Measurements from ENCODE around the gene DPYSL5. TPM values are rescaled to one million over a fixed set of nuclear protein-coding genes. Genes with fewer than 3 reads are reported as not detected.

DPYSL5 gene
- total RNA-seq, 1 experiment from 2014 or later: not detected

GRCh38 chr2:26951236-26951635 is 103.3 kb downstream of the DPYSL5 start:
- H4K20me1 ChIP-seq (ENCODE audit: low read length): no peaks in the 10 kb centered on the region
- peaks cover 9% of the 10 kb centered on the region; the same call in 1 of the 2 replicates for H3K4me1 ChIP-seq (ENCODE audit: insufficient read depth, low read length)
- H3K27me3 ChIP-seq (ENCODE audit: low read length): peaks cover 44% of the 10 kb centered on the region
- no peak overlapping the region for H3K4me2 ChIP-seq (ENCODE audit: low read length)
- H3K4me3 ChIP-seq (ENCODE audit: low read length): no peak overlapping the region
- no peaks in the 10 kb centered on the region for H3K9me2 ChIP-seq (replicated peaks; ENCODE audit: low read length)
- H3F3A ChIP-seq (ENCODE audit: low read length, unreplicated experiment): no peaks in the 10 kb centered on the region
- ChIA-PET CTCF (no interaction called here), POLR2A (ENCODE audit: unreplicated experiment) (no interaction called here)
- intact Hi-C loops (cut with micrococcal nuclease): no loop called here
- DNase-seq (no peak), ATAC-seq (no peak)
- no peaks in the 10 kb centered on the region for H3K79me2 ChIP-seq (ENCODE audit: low read length)
- no peak overlapping the region for H3K9ac ChIP-seq (ENCODE audit: low read length)
- BruUV-seq (replicated peaks): no TSS peak
- no peaks in the 10 kb centered on the region for H3K9me3 ChIP-seq (ENCODE audit: low read length)
- no peak overlapping the region for H3K27ac ChIP-seq (ENCODE audit: low read length)
- H3K36me3 ChIP-seq (ENCODE audit: low read depth, low read length): no peaks in the 10 kb centered on the region
- no peak overlapping the region for H2AFZ ChIP-seq (ENCODE audit: low read length)
- TF ChIP-seq EZH2phosphoT487 (IDR thresholded peaks at IDR 0.05; ENCODE audit: borderline replicate concordance, low read length): no peak
- TF ChIP-seq EZH2 (IDR thresholded peaks at IDR 0.05; ENCODE audit: low read length, unreplicated experiment): no peak
- no peak for TF ChIP-seq CTCF (conservative IDR thresholded peaks at IDR 0.05; ENCODE audit: low read depth, low read length)

GRCh38 chr2:26952374-26952773 is 104.4 kb downstream of the DPYSL5 start:
- no peaks in the 10 kb centered on the region for H3F3A ChIP-seq (ENCODE audit: low read length, unreplicated experiment)
- ATAC-seq (no peak), DNase-seq (no peak)
- no TSS peak for BruUV-seq (replicated peaks)
- H3K4me3 ChIP-seq (ENCODE audit: low read length): no peak overlapping the region
- H4K20me1 ChIP-seq (ENCODE audit: low read length): no peaks in the 10 kb centered on the region
- intact Hi-C loops (cut with micrococcal nuclease): no loop called here
- H3K4me2 ChIP-seq (ENCODE audit: low read length): no peak overlapping the region
- peaks cover 48% of the 10 kb centered on the region for H3K27me3 ChIP-seq (ENCODE audit: low read length)
- H3K9me2 ChIP-seq (replicated peaks; ENCODE audit: low read length): no peaks in the 10 kb centered on the region
- H3K27ac ChIP-seq (ENCODE audit: low read length): no peak overlapping the region
- H3K9me3 ChIP-seq (ENCODE audit: low read length): no peaks in the 10 kb centered on the region
- TF ChIP-seq CTCF (conservative IDR thresholded peaks at IDR 0.05; ENCODE audit: low read depth, low read length): no peak
- POLR2A ChIA-PET (ENCODE audit: unreplicated experiment): no interaction called here
- CTCF ChIA-PET: no interaction called here
- no peaks in the 10 kb centered on the region for H3K36me3 ChIP-seq (ENCODE audit: low read depth, low read length)
- no peak overlapping the region for H2AFZ ChIP-seq (ENCODE audit: low read length)
- no peaks in the 10 kb centered on the region for H3K79me2 ChIP-seq (ENCODE audit: low read length)
- H3K9ac ChIP-seq (ENCODE audit: low read length): no peak overlapping the region
- peaks cover 4% of the 10 kb centered on the region; the same call in 1 of the 2 replicates for H3K4me1 ChIP-seq (ENCODE audit: insufficient read depth, low read length)

- Histone ChIP-seq H3F3A (ENCODE audit: low read length, unreplicated experiment) (no peaks in the 10 kb centered on the region), H3K27me3 (ENCODE audit: low read length) (peaks cover 48% of the 10 kb centered on the region), H4K20me1 (ENCODE audit: low read length) (no peaks in the 10 kb centered on the region), H3K36me3 (ENCODE audit: low read depth, low read length) (no peaks in the 10 kb centered on the region), H3K9ac (ENCODE audit: low read length) (no peak overlapping the region), H2AFZ (ENCODE audit: low read length) (no peak overlapping the region), H3K4me3 (ENCODE audit: low read length) (no peak overlapping the region), H3K79me2 (ENCODE audit: low read length) (no peaks in the 10 kb centered on the region), H3K9me2 (replicated peaks; ENCODE audit: low read length) (no peaks in the 10 kb centered on the region), H3K4me2 (ENCODE audit: low read length) (no peak overlapping the region), H3K9me3 (ENCODE audit: low read length) (no peaks in the 10 kb centered on the region), H3K4me1 (ENCODE audit: insufficient read depth, low read length) (no peaks in the 10 kb centered on the region), H3K27ac (ENCODE audit: low read length) (no peak overlapping the region)
- ChIA-PET POLR2A (ENCODE audit: unreplicated experiment) (no interaction called here), CTCF (interaction anchor here (0.6 to 0.7 kb wide), 2 partner anchors 127 to 133 kb away, joined by 3 to 4 read pairs; no protein-coding TSS in a partner anchor)
- BruUV-seq (replicated peaks): no TSS peak
- DNase-seq (no peak), ATAC-seq (no peak)
- intact Hi-C loops (cut with micrococcal nuclease): no loop called here
- TF ChIP-seq EZH2phosphoT487 (IDR thresholded peaks at IDR 0.05; ENCODE audit: borderline replicate concordance, low read length) (no peak), EZH2 (IDR thresholded peaks at IDR 0.05; ENCODE audit: low read length, unreplicated experiment) (no peak), CTCF (conservative IDR thresholded peaks at IDR 0.05; ENCODE audit: low read depth, low read length) (no peak)
These were observed 106.2 kb downstream of the DPYSL5 start for GRCh38 chr2:26954135-26954534.
